Choroid plexus epithelial cell (primary cell): Measurements from ENCODE around the gene IKZF4.
"Not testable (repeated sequence)": the region's sequence is repeated elsewhere in the genome, so short reads cannot be mapped to it uniquely, and the experiment has no call there.

ENCODE experiments used
- DNase-seq: peaks from one replicate; pipeline ENCODE4 v3.0.0-alpha.2; 2010; ENCODE audit warnings: low read depth
- H3K4me3 ChIP-seq: 2 replicates; pipeline ENCODE4 v1.5.1; 2011; ENCODE audit warnings: low read depth, mild to moderate bottlenecking, control low read depth, low read length, moderate library complexity
- TF ChIP-seq, protein P1 (sequence below): conservative IDR thresholded peaks from 2 replicates; pipeline ENCODE4 v1.5.1; 2011; ENCODE audit warnings: low read depth, mild to moderate bottlenecking, control low read depth, inconsistent platforms, low read length, moderate library complexity

Gene IKZF4

DNA sequence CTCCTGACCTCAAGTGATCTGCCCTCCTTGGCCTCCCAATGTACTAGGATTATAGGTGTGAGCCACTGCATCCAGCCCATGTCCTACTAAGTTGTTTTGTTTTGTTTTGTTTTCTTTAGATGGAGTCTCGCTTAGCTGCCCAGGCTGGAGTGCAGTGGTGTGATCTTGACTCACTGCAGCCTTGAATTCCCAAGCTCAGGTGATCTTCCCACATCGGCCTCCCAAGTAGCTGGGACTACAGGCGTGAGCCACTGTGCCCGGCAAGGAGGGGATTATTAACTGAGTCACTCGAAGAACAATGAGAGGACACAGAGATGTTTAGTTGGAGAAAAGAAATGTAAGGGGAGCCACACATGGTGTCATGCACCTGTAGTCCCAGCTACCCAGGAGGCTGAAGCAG lies 41.1 kb downstream of the IKZF4 start:
- H3K4me3 ChIP-seq = no peak overlapping the region
- DNase-seq = no peak
- TF ChIP-seq, protein P1, sequence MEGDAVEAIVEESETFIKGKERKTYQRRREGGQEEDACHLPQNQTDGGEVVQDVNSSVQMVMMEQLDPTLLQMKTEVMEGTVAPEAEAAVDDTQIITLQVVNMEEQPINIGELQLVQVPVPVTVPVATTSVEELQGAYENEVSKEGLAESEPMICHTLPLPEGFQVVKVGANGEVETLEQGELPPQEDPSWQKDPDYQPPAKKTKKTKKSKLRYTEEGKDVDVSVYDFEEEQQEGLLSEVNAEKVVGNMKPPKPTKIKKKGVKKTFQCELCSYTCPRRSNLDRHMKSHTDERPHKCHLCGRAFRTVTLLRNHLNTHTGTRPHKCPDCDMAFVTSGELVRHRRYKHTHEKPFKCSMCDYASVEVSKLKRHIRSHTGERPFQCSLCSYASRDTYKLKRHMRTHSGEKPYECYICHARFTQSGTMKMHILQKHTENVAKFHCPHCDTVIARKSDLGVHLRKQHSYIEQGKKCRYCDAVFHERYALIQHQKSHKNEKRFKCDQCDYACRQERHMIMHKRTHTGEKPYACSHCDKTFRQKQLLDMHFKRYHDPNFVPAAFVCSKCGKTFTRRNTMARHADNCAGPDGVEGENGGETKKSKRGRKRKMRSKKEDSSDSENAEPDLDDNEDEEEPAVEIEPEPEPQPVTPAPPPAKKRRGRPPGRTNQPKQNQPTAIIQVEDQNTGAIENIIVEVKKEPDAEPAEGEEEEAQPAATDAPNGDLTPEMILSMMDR = no peak

DNA sequence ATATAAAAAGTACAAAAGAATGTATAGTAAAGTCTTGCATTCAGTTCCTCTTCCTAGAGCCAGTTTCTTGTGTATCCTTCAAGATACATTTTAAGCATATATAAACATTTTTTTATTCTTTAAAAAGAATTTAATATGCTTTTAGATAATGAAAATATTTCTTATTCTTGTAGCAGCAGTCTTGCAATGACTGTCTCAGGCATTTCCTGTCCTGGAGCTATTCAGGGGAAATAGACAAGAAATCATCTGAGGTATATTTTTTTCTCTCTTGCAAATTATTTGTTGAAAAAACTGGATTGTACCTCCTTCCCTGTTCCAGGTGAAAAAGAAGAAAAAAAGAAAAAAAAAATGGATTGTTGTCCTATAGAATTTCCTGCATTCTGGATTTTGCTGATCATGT lies 42.2 kb downstream of the IKZF4 start:
- no peak overlapping the region for H3K4me3 ChIP-seq
- DNase-seq = peak; percentile 44
- TF ChIP-seq, protein P1 = no peak

DNA sequence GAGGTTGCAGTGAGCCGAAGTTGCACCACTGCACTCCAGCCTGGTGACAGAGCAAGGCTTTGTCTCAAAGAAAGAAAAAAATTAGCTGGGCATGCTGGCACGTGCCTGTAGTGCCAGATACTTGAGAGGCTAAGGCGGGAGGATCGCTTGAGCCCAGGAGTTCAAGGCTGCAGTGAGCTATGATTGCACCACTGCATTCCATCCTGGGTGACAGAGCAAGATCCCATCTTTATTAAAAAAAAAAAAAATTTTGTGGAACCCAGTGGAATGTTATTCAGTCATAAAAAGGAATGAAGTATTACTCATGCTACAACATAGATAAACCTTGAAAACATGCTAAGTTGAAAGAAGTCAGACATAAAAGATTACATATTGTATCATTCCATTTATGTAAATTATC lies 50.8 kb downstream of the IKZF4 start:
- DNase-seq = peak; percentile 14
- TF ChIP-seq, protein P1 = no peak

DNA sequence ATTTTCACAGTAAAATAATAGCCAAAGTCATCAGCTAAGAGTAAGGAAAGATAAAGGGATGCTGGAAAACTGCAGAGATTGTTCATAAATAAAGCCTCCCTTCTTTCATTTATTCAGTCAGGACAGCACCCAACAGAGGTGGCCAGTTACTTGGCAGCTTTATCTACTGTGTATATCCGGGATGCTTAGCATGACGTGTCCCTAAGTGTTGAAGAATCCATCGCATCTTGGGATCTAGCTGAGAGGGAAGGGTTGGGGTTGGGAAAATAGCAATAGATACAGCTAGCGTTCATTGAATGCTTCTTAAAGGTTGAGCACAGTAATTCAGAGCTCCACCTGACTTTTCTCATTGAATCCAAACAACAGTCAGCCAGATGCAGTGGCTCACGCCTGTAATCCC lies 53.6 kb downstream of the IKZF4 start:
- no peak overlapping the region for H3K4me3 ChIP-seq
- TF ChIP-seq, protein P1 = no peak
- DNase-seq = no peak

More for the DNA sequence above, 50.8 kb downstream of the IKZF4 start:
- H3K4me3 ChIP-seq = no peak overlapping the region

DNA sequence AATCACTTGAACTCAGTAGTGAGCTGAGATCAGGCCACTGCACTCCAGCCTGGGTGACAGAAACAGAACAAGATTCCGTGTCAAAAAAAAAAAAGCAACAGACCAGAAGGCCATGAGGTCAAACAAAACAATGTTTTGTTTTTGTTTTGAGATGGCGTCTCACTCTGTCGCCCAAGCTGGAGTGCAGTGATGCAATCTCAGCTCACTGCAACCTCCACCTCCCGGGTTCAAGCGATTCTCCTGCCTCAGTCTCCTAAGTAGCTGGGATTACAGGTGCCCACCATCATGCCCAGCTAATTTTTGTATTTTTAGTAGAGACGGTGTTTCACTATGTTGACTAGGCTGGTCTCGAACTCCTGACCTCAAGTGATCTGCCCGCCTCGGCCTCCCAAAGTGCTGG lies 57.1 kb downstream of the IKZF4 start:
- not testable (repeated sequence) for DNase-seq, H3K4me3 ChIP-seq

DNA sequence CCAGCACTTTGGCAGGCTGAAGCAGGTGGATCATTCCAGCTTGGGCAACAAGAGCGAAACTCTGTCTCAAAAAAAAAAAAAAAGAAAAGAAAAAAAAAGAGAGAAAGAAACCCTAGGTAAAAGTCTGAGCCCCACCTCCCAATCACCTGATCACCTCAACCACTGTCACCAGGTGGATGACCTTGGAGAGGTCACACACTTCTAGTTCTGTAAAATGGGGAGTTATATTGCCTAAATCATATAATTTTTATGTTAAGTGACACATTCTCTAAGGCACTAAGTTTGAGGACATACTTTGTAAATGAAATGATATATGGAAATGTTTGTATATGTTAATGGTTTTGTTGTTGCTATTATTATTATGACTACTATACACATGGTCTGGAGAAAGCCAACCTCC lies 57.6 kb downstream of the IKZF4 start:
- TF ChIP-seq, protein P1 = no peak
- H3K4me3 ChIP-seq = no peak overlapping the region
- no peak for DNase-seq

DNA sequence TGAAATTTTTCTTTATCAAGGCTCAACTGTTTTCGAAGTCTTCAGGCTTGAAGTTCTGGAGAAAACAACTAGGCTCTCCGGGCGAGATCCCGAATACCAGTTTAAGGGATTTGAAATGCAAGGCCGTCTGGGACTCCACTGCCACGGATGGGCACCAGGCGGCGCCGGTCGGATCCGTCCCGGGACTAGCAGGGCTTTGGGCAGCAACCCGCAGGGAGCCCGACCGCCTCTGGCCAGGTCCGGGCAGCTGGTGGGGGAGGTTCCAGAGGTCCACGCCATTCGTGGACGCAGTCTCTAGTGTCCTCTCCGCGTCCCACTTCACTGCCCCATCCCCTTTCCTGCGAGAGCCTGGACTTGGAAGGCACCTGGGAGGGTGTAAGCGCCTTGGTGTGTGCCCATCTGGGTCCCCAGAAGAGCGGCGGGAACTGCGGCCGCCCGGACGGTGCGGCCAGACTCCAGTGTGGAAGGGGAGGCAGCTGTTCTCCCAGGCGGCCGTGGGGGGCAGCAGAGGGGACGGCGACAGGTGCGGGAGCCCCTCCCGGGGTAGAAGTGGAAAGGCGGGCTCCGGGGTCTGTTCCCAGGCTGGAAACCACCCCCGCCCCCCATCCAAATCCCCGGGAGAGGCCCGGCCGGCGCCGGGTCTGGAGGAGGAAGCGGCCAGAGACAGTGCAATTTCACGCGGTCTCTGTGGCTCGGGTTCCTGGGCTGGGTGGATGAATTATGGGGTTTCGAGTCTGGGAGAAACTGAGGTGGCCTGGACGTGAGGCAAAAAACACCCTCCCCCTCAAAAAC lies 58.3 kb downstream of the IKZF4 start:
- TF ChIP-seq, protein P1 = peak; percentile 79
- DNase-seq = peak; percentile 74
- peak overlapping the region; percentile 59 for H3K4me3 ChIP-seq
